Stimulated activated CD4-positive, alpha-beta T cell treated with anti-CD3 and anti-CD28 coated beads, Interleukin-2, amount 100 ng/mL, for 48 hours (primary cell): ENCODE results near the gene TRIM25.

Source experiments
- DNase-seq, 2 donors: peaks; one replicate each; pipeline ENCODE4 v3.0.0-alpha.2; 2020

The TRIM25 gene

DNA sequence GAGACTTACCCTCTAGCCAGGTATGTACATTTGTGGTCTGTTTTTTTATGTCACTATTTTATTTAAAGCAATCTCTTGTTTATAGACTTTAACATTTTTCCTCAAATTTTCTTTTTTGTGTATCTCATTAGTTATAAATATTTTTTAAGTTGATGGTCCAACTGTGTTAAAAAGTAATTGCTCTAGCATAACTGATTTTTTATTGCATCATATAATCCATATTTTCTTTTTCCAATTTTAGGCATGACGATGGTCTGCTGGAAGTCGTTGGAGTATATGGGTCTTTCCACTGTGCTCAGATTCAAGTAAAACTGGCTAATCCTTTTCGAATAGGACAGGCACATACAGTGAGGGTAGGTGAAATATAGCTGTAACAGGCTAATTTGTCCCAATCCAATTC lies 52.0 kb downstream of the TRIM25 start:
- no peak for DNase-seq

DNA sequence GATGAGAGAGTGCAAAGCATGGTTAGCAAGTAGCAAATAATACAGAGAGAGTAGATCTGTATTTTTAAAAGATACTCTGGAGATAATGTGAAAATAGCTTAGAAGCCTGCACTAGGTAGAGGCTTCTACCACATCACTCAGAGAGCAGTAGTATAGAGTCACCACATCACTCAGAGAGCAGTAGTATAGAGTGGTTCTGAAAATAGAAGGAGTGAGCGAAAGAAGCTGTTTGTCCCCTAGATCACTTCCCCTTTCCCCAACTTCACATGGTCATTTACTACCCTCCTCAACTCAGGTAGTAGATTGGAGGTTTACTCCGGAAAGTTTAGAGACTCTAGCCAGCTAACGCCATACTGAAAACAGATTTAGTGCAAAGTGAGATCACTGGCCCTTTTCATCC lies 62.8 kb downstream of the TRIM25 start:
- no peak for DNase-seq

DNA sequence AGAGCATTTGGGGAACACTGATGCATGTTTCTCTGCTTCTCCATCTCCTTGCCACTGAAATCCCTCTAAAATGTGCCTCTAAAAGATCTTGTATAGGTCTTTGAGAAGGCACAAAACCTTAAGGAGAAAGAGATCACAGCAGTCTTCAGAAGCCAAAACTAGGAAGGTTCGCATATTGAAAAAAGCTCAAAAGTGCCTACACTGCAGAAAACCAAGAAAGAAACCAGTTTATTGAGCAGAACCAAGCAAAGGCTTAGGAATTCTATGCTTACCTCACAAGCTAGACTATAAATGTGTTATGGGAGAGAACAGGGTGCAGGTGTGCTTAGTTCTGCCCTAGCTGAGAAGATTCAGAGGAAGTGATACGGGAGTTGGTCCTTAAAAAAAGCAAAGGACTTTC lies 63.3 kb downstream of the TRIM25 start:
- no peak for DNase-seq

DNA sequence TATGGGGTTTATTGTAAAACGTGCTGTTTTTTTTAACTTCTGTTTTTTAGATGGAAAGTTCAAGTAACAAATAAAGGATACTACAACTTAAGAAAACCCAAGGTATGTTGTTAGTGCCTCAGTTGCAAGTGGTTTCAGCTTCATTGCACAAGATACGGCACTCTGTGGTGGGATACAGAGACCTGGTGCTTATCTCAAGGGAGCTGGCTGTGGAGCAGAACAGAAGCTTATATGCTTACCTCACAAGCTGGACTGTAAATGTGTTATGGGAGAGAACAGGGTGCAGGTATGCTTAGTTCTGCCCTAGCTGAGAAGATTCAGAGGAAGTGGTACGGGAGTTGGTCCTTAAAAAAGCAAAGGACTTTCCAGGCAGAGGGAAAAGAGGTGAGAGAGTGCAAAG lies 64.7 kb downstream of the TRIM25 start:
- no peak for DNase-seq

- no peak for DNase-seq
Measured at GRCh38 chr17:56847106-56847505, 66.7 kb downstream of the TRIM25 start.

- no peak for DNase-seq
Measured at GRCh38 chr17:56845934-56846333, 67.9 kb downstream of the TRIM25 start.

DNA sequence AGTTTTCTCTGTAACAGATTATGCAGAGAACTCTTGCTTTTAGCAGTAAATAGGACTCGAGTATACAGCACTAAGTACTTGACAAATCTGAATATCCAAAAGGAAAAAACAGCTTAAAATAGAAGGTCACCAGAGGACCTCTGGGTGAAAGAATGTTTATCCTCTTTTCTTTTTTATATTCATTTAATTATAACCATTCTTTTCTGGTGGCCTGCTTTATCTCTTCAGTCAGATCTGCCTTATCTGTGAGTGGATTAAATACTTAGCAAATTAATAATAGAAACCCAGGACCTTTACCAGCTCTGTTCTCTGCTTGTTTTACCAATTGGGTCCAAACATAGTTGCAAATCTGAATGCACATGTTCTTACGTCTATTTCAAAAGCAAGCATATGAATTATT lies 71.3 kb downstream of the TRIM25 start:
- DNase-seq: no peak

- DNase-seq: no peak
Measured at GRCh38 chr17:56838687-56839086, 75.2 kb downstream of the TRIM25 start.
